Muscle of back (tissue), 11 donors: ENCODE results near the gene SHC3. TPM values are rescaled to one million over a fixed set of nuclear protein-coding genes. Genes with fewer than 3 reads are reported as not detected.

Experiments used
- DNase-seq, 3 donors: peaks; one replicate each; pipeline versions ENCODE4 v3.0.0 to v3.0.0-alpha.2; 2013
- polyA plus RNA-seq, 10 donors: library from polyadenylated mRNA; unstranded; fragments of 120-200 nt; gene quantifications; one replicate each; pipeline ENCODE4 v1.2.1, GENCODE V29; 2013; ENCODE audit not compliant: insufficient read length in 10 of 10

The SHC3 gene
- polyA plus RNA-seq, 10 donors, result 0.48 to 1.1 (median 0.77) TPM

DNA sequence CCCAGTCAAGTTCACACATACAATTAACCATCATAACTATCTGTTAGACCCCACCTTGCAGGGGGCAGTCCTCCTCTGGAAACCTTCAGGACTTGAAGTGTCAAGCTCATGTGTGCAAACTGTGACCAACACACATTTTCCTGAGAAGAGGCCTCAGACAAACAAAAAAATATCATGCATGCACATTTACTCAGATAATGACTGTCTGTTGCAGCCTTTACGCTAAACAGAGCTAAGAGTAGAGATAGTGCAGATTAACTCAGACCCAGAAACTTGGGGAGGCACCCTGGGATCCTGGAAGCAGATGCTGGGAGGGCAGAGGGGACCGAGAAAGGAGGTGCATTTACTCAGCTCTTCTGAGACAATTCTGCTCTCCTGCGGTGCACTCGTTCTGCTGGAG lies 191.0 kb downstream of the SHC3 start:
- no peak for DNase-seq

DNA sequence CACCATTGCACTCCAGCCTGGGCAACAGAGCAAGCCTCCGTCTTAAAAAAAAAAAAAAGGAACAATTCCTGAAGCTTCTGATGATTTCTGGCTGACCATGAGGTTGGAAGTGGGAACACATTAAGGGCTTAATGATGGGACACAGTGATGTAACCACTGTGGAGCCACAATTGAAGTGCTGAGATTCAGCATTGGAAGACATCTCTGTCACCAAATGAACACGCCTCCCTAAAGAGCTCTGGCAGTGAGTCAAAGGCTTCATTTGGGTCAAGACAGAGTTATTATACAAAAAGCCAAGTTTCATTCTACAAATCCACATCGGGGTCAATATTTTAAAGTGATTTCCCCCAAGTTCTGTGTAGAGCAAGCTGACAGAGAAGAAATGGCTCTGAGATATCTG lies 191.8 kb downstream of the SHC3 start:
- DNase-seq, result no peak

DNA sequence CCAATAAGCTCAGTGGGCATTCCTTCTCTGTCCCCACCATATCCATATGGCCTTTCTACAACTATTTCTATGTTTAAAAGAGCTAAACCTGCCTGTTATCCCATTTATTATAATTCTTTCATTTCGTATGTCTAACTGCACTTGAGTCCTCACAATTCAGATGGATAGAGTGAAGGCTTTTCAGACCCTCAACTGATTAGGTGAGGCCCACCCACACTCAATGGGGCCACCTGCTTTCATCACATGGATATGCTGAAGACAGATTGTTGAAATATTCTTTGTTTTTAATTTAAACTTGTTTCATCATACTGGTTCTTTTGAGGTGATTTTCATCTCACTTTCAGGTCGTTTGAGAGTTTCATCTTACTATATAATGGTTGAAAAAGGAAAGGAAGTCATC lies 193.0 kb downstream of the SHC3 start:
- DNase-seq, result no peak

DNA sequence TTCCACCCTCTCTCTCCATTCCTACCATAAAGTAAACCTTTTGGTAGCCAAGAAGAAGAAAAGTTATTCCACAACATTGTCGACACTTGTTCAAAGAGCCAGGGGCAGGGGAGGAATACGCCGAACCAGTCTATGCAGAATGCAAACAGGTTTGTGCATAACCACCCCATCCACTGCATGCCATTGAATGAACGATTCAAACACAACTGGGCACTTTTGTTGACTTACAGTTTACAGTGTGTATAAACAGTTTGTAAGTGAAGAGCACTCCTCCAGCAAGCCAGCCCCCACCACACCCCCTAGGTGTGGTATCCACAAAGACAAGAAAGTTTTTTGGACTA lies 194.1 kb downstream of the SHC3 start:
- no peak for DNase-seq

DNA sequence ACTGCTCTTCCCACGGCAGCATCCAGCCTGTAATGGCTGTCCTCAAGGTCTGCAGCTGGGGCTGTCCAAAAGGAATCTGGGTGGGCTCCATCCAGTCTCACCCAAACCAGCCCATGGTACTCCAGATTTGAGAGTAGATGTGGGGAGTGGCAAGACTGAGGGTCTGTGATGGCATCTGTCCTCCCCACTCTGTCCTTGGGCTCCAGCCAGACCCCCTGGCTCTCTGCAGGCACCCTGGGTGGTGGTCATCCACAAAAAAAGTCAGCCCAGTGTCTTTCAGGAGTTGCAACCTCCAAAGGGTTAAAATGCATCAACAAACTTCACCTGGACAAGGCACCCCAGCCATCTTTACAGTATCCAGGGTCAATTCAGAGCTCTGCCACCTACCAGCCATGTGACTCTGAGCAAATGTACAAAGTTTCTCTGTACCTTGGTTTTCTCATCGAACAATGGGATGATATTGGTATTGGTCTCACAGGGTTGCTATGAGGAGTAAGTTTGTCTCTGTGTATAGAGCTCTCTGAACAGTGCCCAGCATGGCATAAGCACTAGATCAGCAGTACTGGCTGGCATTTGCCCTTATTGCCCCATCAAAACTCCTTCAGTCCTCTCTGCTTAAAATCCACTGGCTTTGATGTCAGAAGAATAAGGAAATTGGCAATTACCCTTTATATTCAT lies 194.6 kb downstream of the SHC3 start:
- no peak for DNase-seq

DNA sequence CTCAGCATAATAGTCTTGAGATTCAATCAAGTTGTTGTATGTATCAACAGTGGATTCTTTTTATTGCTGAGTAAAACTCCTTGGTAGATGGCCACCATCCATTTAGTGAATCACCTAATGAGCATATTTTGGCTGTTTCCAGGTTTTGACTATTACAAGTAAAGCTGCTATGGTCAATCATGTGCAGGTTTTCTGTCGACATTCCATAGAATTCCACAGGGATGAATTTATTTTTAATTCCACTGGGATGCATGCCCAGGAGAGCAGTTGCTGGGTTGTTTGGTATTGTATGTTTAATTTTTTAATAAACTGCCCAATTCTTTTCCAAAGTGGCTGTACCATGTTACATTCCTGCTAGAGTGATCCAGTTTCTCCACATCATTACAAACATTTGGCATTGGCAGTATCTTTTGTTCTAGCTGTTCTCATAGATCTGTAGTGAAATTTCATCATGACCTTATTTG lies 197.8 kb downstream of the SHC3 start:
- peak in 2 of 3 donors; percentile 28 to 85 for DNase-seq

DNA sequence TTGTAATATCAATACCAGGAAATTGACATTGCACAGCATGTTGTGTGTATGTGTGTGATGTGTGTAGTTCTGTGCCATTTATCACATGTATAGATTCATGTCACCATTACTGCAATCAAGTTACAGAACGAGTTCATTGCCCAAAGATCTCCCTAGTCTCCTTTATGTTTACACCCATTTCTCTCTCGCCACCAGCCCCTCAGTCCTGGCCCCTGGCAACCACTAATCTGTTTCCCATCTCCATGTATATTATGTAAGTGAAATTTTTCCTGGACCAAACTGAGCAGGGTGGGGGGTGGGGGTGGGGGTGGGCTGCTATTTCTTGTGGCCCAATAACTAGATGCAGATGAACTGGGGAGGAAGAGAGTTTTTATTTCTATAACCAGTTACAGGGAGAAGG lies 198.8 kb downstream of the SHC3 start:
- no peak for DNase-seq

DNA sequence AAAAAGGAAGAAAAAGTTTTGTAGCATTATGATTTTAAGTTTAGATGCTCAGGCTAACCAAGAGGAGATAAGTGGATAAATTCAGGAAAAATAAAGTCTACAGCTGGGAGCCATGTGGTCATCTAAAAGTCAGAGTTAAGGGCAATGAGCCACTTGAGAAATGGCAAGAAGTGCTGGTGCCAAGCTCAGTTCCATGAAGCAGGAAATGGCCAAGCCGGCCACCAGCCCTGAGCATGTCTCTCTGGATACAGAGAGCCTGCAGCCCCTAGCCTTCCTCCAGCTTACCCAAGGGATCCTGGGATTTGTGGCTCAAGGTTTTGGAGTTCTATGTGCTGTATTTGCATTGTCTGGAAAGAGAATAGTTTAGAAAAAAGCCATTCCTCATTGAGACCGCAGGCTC lies 199.6 kb downstream of the SHC3 start:
- peak in 1 of 3 donors; percentile 29 for DNase-seq

DNA sequence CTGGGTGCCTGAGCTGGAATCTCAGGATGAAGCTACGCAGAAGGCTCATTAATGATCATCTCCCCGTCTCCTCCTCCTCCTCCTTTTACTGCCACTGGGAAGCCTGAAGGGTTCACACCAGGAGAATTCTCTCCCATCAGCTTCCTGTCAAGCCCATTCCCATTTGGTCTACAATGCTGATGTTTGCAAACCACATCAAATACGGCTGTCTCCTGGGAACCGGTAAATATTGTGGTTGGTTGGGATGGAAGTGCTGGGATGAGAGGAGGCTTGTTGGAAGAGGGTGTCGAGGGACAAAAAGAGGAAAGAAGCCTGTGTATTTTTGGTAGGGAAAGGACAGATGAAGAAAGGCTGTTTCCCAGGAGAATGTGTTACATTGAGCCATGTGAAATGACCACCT lies 200.6 kb downstream of the SHC3 start:
- DNase-seq, result no peak

DNA sequence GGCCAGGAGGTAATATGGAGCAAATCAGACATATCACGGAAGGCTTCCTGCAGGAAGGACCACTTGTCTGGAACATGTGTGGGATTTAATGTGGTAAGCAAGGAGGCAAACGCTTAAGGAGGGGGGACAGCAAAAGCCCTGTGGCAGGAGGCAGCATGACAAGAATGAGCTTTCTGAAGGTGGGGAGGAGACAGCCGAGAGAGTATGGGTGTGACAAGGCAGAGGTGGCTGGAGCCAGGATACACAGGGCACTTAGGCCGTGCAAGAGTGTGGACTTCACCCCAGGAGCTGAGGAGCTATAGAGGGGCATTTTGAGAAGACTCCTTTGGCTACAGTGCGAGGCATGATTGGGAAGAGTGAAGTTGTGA lies 201.7 kb downstream of the SHC3 start:
- no peak for DNase-seq

DNA sequence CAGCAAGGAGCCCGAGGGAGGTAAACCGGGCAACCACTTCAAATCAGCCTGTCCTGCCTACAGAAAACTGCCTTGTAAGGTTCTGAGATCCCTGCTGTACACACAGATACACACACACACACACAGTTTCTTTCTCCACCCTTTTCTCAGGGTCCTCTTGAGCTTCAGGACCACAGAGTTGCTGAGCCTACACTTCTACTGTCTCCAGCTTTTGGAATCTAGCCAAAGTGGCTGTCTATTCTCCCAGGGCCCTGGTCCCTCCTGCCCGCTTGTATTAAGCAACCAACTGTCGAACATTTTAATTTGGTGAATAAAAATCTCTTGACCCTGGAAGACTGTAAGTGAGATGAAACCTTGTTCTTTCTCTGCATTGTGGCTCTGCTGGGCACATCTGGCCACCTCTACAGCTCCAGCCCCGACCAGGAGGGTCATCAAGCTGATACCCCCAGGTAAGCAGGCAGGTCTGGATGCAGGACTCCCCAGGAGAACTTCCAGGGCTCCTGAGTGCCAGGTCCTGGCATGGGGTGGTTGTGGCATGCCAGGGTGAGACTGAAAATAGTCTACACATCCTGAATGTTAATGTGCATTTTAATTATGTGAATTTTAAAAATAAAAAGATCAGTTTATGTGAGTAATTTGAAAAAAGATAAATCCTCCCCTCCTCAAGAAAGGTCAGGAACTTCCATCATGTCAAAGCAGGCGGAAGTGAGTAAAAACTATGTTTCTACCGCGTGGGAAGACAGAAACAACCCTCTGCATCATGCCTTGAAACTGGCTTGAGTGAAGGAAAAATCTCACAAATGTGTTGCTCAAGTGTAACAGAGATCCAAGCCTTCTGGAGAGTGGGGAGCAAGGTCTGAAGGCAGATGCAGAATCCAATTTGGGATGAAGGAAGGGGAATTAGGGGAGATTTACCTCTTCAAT lies 202.4 kb downstream of the SHC3 start:
- DNase-seq, result no peak

DNA sequence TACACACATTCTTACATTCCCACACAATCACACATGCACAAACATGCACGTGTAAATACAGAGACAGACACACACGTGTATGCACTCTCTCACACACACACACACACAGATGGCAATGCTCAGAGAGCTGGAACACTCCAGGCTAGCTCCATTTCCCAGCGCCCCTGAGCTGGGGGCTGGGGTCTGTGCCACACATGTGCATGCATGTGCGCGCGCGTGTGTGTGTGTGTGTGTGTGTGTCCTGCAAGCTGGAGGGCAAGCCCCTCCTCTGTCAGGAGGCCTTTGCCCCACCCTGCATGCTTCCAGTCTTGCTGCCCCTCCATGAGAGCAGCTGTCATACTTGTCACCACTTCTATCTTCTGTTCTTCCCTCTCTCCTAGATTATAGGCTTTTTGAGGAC lies 204.0 kb downstream of the SHC3 start:
- DNase-seq, result peak in 1 of 3 donors; percentile 21

DNA sequence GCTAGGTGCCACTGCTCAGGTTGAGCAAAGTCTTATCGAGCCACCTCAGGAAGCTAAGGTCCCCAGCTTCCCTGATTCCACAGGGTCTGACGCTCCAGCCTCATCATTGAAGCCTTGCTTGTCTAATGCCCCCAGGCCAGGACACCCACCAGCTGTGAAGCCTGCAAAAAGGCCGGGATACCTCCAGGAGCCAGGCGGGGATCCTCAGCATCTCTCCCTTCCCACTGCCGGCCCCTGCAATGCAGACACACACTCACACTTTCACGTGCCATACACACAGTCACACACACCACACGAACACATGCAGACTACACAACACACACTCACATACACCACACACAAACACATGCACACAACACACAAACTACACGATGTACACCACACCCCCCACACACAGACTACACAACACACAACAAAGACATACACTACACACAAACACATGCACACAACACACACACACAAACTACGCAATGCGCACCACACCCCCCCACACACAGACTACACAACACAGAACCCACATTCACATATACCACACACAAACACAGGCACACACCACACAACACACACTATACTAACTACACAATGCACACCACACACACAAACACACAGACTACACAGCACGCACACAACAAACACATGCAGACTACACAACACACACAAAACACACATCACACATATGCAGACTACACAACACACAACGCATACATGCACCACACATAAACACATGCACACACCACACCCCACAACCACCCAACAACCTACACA lies 205.2 kb downstream of the SHC3 start:
- DNase-seq, result no peak

DNA sequence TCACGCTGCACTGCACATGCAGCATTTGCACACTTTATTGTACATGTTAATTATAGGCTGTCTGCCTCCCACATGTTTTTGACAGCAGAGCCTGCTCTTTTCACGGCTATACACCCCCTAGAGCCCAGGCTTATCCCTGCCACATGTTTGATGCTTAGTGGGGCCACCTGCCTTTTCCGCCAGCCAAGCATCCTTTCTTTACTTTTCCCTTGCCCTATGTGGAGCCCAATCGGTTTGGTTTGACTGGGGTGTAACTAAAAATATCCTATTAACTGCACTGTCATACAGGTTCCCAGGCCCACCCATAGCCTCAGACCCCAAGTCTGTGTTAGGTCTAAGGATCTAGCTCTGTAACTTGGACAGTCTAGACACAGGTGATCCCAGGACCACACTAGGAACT lies 206.2 kb downstream of the SHC3 start:
- DNase-seq, result no peak

DNA sequence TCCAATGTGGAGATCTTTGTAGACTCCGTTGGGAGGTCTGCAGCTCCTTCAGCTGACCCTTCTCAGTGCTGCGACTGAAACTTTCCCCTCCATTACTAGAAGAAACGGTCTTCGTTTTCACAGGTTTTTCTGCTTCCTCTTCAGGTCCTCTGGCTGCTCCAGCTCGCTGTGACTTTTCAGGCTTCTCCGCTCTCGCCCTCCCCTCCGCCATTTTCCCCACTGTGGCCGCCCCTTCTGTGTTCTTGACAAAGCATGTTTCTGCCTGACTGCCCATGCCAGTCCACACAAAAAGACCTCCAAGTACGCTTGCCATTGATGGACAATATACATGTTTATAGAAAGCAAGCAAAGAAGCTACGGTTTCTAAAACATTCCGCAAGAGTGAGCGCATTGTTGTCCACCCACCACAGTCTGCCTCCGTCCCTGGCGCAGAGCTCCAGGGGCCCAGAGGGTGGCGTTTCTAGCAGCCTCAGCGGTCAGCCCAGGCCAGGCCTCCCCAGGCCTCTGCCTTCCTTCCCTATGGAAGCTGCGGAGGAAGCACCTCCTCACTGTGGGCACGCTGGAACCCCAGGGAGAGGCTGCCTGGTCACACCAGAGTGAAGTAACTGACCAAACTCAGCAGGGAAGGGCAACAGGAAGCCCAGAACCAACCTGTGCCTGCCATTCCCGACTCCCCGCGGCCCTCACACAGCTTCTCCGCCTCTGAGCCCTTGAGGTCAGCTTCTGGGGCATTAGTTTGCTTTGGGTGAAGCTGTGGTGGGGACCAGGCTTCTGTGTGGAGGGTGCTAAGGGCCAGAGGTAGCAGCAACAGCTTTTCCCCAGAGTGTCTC lies 207.3 kb downstream of the SHC3 start:
- DNase-seq, result no peak

DNA sequence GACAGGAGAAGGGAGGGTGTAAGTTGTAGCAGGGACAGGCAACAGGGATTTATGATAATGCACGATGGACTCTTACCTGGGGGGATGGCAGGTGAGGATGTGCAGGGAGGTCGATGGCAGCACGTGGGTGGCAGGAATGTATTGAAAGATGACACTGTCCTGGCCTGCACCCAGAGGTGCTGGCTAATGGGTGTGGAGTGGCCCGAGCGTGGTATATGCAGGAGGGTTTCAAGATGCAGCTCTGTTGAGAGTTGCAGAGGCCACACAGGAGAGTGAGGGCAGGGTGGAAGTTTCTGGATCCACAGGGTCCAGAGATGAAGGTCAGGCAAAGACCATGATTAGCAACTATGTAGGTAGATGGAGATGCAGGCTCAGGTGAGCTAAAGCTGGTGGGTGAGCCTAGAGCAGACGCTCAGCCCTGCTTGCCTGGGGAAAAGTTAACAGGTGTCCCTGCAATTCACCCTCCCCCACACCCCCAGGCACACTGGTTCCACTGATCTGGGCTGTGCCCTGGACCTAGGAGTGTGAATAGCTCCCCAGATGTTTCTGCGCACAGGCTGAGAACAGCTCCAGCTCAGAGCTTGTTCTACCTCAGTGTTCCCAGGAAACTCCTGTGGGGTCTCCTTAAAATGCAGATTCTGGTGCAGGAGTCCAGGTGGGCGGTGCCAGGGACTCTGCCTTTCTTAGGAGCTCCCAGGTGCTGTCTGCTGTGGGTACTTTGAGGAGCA lies 208.8 kb downstream of the SHC3 start:
- DNase-seq, result no peak

DNA sequence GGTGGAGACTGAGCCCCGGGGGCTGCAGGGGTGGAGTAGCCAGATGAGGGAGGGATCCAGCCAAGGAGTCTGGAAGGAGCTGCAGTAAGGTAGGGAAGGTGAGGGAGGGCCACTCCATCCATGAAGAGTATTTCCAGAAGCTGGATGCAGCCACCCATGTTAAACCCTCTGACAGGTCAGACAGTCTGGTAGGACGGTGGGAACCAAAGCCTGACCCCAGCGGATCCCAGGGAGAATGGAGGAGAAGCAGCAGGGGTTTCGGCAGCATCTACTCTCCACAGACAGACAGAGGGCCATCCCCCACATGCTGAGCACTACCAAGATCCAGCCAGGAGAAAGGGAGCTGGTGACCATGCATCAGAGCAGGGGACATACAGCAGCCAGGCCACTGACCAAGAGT lies 209.8 kb downstream of the SHC3 start:
- no peak for DNase-seq

DNA sequence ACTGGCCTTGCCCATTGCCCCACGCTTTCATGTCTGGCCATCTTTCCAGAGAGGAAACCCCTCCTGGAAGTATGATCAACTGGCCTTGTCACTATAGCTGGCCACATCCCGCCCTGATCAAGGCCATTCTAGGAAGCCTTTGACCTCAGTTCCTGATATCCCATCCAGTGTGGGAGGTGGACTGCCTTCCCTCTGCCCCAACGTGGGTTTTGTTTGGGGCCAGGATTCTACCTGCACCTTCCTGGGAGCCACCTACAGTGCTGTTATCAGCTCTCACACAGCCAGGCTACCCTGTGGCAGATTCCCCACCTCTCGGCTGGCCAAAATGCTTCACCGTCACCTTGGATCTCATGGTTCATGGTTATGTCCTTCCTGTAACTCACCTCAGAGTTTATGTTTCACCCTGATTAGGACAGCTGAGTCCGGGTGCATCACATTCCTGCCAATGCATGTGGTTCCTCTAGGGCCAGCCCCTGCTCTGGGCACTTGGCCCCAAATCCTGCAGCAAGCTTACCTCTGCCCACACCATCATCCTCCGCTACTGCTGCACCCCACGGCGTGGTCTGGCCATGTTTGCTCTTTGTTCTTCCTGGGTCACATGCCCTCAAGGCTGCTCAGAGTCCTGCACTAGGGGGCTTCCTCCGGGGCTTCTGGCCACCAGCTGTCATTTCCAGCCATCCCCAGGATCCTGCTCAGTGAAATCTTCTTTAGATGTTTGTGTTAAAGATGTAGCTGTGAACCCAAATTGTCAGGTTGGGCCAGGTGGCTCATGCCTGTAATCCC lies 211.5 kb downstream of the SHC3 start:
- DNase-seq, result no peak

DNA sequence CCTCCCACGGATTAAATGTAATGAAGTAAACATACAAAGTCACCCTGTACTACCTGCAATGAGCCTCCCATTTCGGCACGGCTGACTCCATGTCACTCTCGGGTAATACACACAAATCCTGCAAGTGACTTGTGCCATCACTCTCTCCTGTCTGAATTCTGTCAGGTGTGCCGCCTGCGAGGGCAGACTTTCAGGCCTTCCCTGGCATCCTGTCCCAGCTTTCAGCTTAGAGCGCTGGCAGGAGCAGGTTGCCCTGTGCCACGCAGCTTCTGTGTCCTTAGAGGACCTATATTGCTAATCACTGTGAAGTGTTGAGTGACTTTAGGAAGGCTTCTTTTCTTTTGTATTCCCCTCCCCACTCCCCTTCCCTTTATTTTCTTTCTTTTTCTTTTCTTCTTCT lies 213.1 kb downstream of the SHC3 start:
- no peak for DNase-seq

DNA sequence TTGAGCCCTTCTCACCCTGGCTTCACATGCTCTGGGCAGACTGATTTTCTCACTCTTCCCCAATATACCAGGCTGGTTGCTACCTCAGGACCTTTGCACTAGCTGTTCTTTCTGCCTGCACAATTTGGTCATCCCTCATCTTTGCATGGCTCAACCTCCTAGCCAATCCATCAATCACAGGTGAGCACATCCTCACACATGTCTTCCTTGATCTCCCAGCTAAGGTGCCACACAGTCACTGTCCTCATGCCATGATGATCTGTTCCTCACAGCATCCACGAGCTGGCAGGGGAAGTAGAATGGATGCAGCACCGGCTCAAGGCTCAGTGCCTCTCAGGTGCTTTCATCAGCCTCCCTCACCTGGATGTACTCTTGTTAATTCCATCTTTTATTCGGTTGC lies 218.0 kb downstream of the SHC3 start:
- no peak for DNase-seq
